GM23338 (cell line): ENCODE data around the gene B4GALT2. TPM values are rescaled to one million over a fixed set of nuclear protein-coding genes. Genes with fewer than 3 reads are reported as not detected.

Experiments used
- ATAC-seq: fragments of 200-7000 bp; cut with Tn5 transposase; 3 replicates; pipeline ENCODE4 v1.9.1; 2020
- DNase-seq: peaks from one replicate; pipeline ENCODE4 v3.0.0-alpha.2; 2015; ENCODE audit warnings: low spot score
- H2AFZ ChIP-seq: fragments of 200-600 bp; sonication (generic); 2 replicates; pipeline ENCODE4 v1.8.0; 2016; ENCODE audit warnings: antibody characterized with exemption, mild to moderate bottlenecking, moderate library complexity
- H3F3A ChIP-seq: fragments of 200-600 bp; sonication (generic); replicated peaks from 2 replicates; pipeline ENCODE4 v1.8.0; 2017; ENCODE audit warnings: antibody characterized with exemption, mixed run types, low read depth
- H3K27ac ChIP-seq: fragments of 200-600 bp; sonication (generic); 2 replicates; pipeline ENCODE4 v1.6.1; 2016; ENCODE audit warnings: low read depth
- H3K27me3 ChIP-seq: fragments of 200-600 bp; sonication (generic); 2 replicates; pipeline ENCODE4 v1.8.0; 2016; ENCODE audit warnings: mild to moderate bottlenecking, mixed run types, moderate library complexity; ENCODE audit not compliant: insufficient read depth
- H3K36me3 ChIP-seq: fragments of 200-600 bp; sonication (generic); 2 replicates; pipeline ENCODE4 v1.8.0; 2016; ENCODE audit warnings: mild to moderate bottlenecking; ENCODE audit not compliant: insufficient read depth
- H3K4me1 ChIP-seq: fragments of 200-600 bp; sonication (generic); 2 replicates; pipeline ENCODE4 v1.8.0; 2016; ENCODE audit warnings: mild to moderate bottlenecking, moderate library complexity; ENCODE audit not compliant: insufficient read depth
- H3K4me2 ChIP-seq: fragments of 200-600 bp; sonication (generic); 2 replicates; pipeline ENCODE4 v1.7.1; 2017; ENCODE audit warnings: mixed run types
- H3K4me3 ChIP-seq: fragments of 200-600 bp; sonication (generic); 2 replicates; pipeline ENCODE4 v1.6.1; 2016; ENCODE audit warnings: mixed run types
- H3K79me2 ChIP-seq: fragments of 200-600 bp; sonication (generic); replicated peaks from 2 replicates; pipeline ENCODE4 v1.8.0; 2017; ENCODE audit warnings: mild to moderate bottlenecking; ENCODE audit not compliant: insufficient read depth
- H3K9me2 ChIP-seq: fragments of 200-600 bp; sonication (generic); 2 replicates; pipeline ENCODE4 v1.8.0; 2017; ENCODE audit not compliant: insufficient read depth
- H4K20me1 ChIP-seq: fragments of 200-600 bp; sonication (generic); replicated peaks from 2 replicates; pipeline ENCODE4 v1.8.0; 2017; ENCODE audit warnings: mild to moderate bottlenecking; ENCODE audit not compliant: insufficient read depth
- H3K27ac Mint-ChIP-seq: 2 replicates; pipeline ENCODE4 v1.8.0; 2020; ENCODE audit warnings: inconsistent platforms, mild to moderate bottlenecking, moderate library complexity, mixed read lengths
- H3K27me3 Mint-ChIP-seq: 3 replicates; pipeline ENCODE4 v1.8.0; 2022; ENCODE audit warnings: low read depth, mild to moderate bottlenecking, moderate library complexity, mixed read lengths, inconsistent platforms; ENCODE audit not compliant: insufficient read depth, poor library complexity
- H3K36me3 Mint-ChIP-seq: 3 replicates; pipeline ENCODE4 v1.8.0; 2021; ENCODE audit warnings: low read depth, mild to moderate bottlenecking, inconsistent platforms, moderate library complexity, mixed read lengths
- H3K4me1 Mint-ChIP-seq: 3 replicates; pipeline ENCODE4 v1.8.0; 2020; ENCODE audit warnings: mild to moderate bottlenecking, inconsistent platforms, mixed read lengths
- H3K4me3 Mint-ChIP-seq: 3 replicates; pipeline ENCODE4 v1.8.0; 2021; ENCODE audit warnings: moderate library complexity, mild to moderate bottlenecking, inconsistent platforms, mixed read lengths
- H3K9me3 Mint-ChIP-seq: 3 replicates; pipeline ENCODE4 v1.8.0; 2020; ENCODE audit warnings: moderate library complexity, mild to moderate bottlenecking, inconsistent platforms, mixed read lengths
- ETS1 ChIP-seq: IDR thresholded peaks from 2 replicates; pipeline ENCODE4 v1.6.1; 2016; ENCODE audit warnings: antibody characterized with exemption
- EZH2phosphoT487 ChIP-seq: fragments of 200-600 bp; sonication (generic); IDR thresholded peaks from one replicate; pipeline ENCODE4 v1.8.1; 2018; ENCODE audit warnings: antibody characterized with exemption; ENCODE audit not compliant: unreplicated experiment
- NANOG ChIP-seq: IDR thresholded peaks from 2 replicates; pipeline ENCODE4 v1.6.1; 2016; ENCODE audit warnings: antibody characterized with exemption, borderline replicate concordance
- POLR2AphosphoS5 ChIP-seq: IDR thresholded peaks from 2 replicates; pipeline ENCODE4 v1.6.1; 2016; ENCODE audit warnings: antibody characterized with exemption, low read depth
- REST ChIP-seq: IDR thresholded peaks from one replicate; pipeline ENCODE4 v1.6.1; 2018; ENCODE audit warnings: antibody characterized with exemption; ENCODE audit not compliant: unreplicated experiment
- STAT1 ChIP-seq: IDR thresholded peaks from one replicate; pipeline ENCODE4 v1.6.1; 2016; ENCODE audit warnings: antibody characterized with exemption; ENCODE audit not compliant: unreplicated experiment
- ZNF331 ChIP-seq: fragments of 250-450 bp; sonication (Bioruptor Pico); IDR thresholded peaks from 2 replicates; pipeline ENCODE4 v1.5.0; 2020; ENCODE audit warnings: low read depth, mild to moderate bottlenecking, moderate library complexity
- ZNF462 ChIP-seq: fragments of 250-450 bp; sonication (Bioruptor Pico); IDR thresholded peaks from 2 replicates; pipeline ENCODE4 v1.5.0; 2020; ENCODE audit warnings: mild to moderate bottlenecking, moderate library complexity
- polyA plus RNA-seq: library from polyadenylated mRNA; unstranded; fragments of >200 nt; fragmentation: Nextera tagmentation; extraction: Ambion mirVana; gene quantifications from 2 replicates; pipeline ENCODE4 v1.2.1, GENCODE V29; 2016
- total RNA-seq: library from RNA; depleted of rRNA; stranded (reverse); fragments of >200 nt; shearing (Covaris generic); gene quantifications from 2 replicates; pipeline ENCODE4 v1.2.3, GENCODE V29; 2014

Gene B4GALT2
- total and polyA plus RNA-seq, 2 experiments from 2014 or later, result 22.4 to 63.1 TPM

GRCh38 chr1:44037154-44037553 lies 58.1 kb downstream of the B4GALT2 start:
- ATAC-seq (no peak), DNase-seq (no peak)
- no peaks in the 10 kb centered on the region for H3K36me3 Mint-ChIP-seq
- TF ChIP-seq POLR2AphosphoS5 (no peak), NANOG (no peak), REST (no peak), ETS1 (no peak), ZNF462 (CRISPR knock-in tag) (no peak), EZH2phosphoT487 (no peak), STAT1 (no peak), ZNF331 (CRISPR knock-in tag) (no peak)
- no peak overlapping the region for H3K27ac Mint-ChIP-seq
- 0 out of 2 replicates have a peak, but pooled peaks cover 3% of the 10 kb centered on the region for H3K27me3 ChIP-seq
- H3K27me3 Mint-ChIP-seq, result no peaks in the 10 kb centered on the region
- H3K36me3 ChIP-seq, result no peaks in the 10 kb centered on the region
- peaks cover 11% of the 10 kb centered on the region for H3K4me1 ChIP-seq
- H4K20me1 ChIP-seq, result no peaks in the 10 kb centered on the region
- H3K4me1 Mint-ChIP-seq, result peaks cover 23% of the 10 kb centered on the region
- no peaks in the 10 kb centered on the region for H3K9me2 ChIP-seq
- H3K4me3 Mint-ChIP-seq, result no peak overlapping the region
- H3K4me3 ChIP-seq, result no peak overlapping the region
- no peaks in the 10 kb centered on the region for H3K9me3 Mint-ChIP-seq
- no peak overlapping the region for H2AFZ ChIP-seq
- no peak overlapping the region for H3K27ac ChIP-seq
- no peaks in the 10 kb centered on the region for H3K79me2 ChIP-seq
- H3K4me2 ChIP-seq, result no peak overlapping the region
- H3F3A ChIP-seq, result peaks cover 7% of the 10 kb centered on the region; the same call in 1 of the 2 replicates
